NCI-H187 treated with DMSO at 0.1 percent for 48 hours (cell line): ENCODE measurements around the gene HAGH.
"Not testable (repeated sequence)": the region's sequence is repeated elsewhere in the genome, so short reads cannot be mapped to it uniquely, and the experiment has no call there.

Experiments
- DNase-seq: peaks from one replicate; lab custom pipeline; 2025; lab: John Stamatoyannopoulos, UW

Gene HAGH

DNA sequence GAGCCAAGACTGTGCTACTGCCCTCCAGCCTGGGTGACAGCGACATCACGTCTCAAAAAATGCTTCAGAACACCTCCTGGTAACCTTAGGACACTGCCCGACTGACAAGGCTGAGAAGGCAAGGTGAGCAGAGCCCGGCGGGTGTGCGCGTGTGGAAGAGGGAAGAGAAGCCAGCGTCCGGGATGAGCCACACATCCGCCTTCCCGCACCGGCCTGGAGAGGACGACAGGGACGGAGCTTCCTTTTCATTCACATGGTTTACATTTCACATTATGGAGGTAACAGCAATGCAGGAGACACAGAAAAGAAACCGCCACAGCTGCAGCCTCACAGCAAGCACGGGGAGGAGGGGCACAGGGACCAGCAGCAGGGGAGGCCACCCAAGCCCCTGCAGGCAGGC is 16.5 kb downstream of the HAGH start:
- DNase-seq, result no peak

GRCh38 chr16:1809281-1809801 is 17.3 kb downstream of the HAGH start:
- DNase-seq, result no peak

DNA sequence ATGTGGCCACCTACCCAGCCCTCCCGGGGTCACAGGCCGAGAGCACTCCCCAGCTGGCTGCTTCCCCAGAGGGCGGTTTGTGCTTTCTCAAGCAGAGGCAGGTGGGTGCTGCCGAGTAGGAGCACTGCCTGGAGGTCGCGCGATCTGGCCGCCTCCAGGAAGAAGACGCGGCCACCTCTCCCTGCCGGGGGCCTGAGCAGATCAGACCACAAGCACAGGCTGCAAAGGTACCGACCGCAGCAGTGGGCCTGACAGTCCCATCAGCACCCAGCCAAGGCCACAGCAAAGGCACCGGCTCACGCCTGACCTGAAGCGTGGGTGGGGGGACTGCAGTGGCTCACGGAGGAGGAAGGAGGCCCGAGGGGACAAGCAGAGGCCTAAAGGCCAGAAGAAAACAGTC is 17.9 kb downstream of the HAGH start:
- no peak for DNase-seq

GRCh38 chr16:1807626-1808025 is 19.0 kb downstream of the HAGH start:
- no peak for DNase-seq

DNA sequence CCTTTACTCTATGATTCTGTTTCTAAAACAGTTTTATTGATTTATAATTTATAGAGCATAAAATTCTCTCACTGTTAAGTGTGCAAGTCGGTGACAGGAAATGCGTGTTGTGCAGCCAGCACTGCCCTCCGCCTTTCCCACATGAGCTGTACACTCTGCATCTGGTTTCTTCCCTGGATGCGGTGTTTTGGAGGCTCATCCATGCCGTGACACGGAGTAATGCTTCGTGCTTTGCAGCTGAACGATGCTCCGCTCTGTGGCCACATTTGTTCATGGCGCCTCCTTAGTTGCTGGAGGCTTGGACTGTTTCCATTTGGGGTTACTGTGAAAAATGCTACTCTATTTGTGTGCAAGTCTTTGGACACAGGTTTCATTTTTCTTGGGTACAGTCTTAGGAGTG is 25.9 kb downstream of the HAGH start:
- DNase-seq, result no peak

DNA sequence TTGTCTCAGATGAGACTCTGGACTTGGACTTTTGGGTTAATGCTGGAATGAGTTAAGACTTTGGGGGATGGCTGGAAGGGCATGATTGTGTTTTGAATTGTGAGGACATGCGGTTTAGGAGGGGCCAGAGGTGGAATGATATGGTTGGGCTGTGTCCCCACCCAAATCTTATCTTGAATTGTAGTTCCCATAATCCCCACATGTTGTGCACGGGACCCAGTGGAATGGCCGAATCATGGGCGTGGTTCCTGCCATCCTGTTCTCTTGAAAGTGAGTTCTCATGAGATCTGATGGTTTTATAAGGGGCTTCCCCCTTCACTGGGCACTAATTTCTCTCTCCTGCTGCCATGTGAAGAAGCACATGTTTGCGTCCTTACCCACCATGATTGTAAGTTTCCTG is 27.4 kb downstream of the HAGH start:
- DNase-seq, result not testable (repeated sequence)

- no peak for DNase-seq
Observed at GRCh38 chr16:1794908-1795666, 31.5 kb downstream of the HAGH start.

DNA sequence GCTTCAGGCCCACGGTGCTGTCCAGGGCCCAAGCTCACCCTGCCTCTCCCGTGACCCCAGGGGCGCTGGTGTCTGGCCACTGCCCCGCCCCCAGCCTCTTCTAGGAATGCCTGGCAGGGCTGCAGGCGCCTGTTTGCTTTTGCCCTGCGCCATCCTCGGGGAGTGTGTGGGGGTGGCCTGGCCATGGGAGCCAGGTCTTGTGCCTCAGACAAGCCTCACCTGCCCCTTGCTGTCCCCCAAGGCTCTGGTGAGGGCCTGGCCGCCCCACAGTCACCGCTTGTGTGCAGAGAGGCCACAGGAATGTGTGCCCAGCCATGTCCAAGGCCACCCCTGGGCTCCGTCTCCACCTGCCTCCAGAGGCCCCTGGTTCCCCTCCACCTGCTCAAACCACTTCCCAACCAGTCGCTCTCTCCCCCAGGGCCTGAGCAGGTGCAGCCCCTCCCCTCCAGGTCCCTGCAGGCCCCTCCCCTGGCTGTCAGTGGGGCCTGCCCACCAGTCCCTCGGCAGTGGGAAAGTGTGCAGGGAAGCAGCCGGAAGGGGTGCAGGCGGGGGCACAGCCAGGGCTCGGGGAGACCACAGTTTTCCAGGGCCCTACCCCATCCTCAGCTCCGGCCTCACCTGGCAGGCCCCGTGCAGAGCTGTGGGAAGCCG is 32.3 kb downstream of the HAGH start:
- DNase-seq, result no peak

GRCh38 chr16:1793578-1794220 is 32.9 kb downstream of the HAGH start, which contains the start of gene IGFALS:
Gene IGFALS, minus strand, starts transcription at chr16:1793705. Its CDS starts 53 bp downstream, at chr16:1793652.
- DNase-seq, result no peak

- DNase-seq, result no peak
Observed at GRCh38 chr16:1792836-1793577, 33.6 kb downstream of the HAGH start.

DNA sequence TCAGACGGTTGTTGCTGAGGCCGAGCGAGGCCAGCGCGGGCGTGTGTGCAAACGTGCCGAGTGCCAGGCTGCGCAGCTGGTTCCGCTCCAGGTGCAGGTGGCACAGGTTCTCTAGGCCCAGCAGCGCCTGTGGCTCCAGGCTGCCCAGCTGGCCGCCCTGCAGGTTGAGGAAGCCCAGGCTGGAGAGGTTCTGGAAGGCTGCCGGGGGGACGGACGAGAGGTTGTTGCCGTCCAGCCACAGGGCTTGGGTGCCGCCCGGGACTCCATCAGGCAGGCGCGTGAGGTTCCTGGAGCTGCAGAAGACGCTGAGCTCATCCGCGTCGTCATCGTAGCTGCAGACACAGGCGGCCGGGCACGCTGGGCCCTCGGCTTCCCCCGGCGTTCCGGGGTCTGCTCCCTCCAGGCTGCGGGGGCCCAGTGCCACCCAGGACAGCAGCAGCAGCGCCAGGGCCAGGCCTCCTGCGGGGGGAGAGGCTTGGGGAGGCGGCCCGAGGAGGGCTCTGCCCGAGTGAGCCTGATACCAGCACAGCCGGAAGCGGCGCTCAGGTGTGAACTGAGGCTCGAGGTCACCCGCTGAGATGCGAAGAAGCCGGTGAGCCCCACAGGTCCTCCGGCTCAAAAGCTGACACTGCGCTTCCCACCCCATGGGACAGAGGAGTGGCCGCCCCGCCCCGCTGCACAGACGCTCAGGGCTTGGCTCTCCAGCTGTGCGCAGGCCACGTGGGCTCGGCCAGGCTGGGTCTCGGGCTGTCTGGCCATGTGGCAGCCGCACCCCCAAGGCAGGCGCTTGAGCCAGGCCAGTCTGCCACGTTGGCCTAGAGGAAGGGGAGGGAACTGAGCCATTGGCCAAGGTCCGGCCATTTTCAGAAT is 34.4 kb downstream of the HAGH start:
- no peak for DNase-seq

GRCh38 chr16:1791256-1791942 is 35.2 kb downstream of the HAGH start:
- no peak for DNase-seq

- DNase-seq, result no peak
Observed at GRCh38 chr16:1790611-1791255, 35.9 kb downstream of the HAGH start.

GRCh38 chr16:1790261-1790610 is 36.4 kb downstream of the HAGH start:
- DNase-seq, result no peak

DNA sequence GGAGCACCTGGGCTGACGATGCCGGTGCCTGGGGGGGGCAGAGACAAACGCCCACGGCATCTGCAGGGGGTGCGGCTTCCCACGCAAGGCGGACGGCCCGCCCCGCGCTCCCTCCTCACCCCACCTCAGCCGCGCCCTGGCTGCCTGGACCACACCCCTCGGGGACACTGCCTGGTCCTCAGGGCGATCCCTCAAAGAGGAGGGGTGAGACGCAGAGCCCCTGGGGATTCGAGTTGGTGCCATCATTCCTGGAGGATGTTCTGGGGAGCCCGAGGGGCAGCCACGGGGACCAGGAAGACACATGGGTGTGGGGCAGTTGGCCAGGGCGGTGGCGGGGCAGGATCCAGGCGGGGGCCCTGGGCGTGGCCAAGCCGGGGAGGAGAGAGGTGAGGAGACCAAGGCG is 37.0 kb downstream of the HAGH start:
- DNase-seq, result no peak

GRCh38 chr16:1788708-1789100 is 37.9 kb downstream of the HAGH start:
- DNase-seq, result no peak

DNA sequence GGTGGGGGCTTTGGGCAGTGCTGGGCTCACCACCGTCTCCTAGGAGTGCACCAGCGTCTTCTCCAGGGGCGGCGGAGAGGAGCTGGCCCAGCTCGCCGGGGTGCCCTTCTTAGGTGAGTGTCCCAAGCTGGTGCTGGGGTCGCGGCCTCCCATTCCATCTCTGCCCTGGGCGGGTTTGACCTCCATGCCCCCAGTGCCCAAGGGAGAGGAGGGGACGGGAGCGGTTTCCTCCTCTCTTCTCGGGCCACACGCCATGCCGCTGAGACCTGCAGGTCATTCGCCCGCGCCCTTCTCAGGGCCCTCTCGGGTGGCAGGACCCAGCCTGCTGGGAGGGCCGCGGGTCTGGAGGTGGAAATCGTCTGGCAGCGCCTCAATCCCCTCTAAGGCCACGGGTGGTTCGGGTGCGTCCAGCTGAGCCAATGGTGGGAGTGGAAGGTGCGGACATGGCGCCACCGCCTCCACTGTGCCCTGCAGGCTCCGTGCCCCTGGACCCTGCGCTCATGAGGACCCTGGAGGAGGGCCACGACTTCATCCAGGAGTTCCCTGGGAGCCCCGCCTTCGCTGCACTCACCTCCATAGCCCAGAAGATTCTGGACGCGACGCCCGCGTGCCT is 38.4 kb downstream of the HAGH start:
- DNase-seq, result no peak

DNA sequence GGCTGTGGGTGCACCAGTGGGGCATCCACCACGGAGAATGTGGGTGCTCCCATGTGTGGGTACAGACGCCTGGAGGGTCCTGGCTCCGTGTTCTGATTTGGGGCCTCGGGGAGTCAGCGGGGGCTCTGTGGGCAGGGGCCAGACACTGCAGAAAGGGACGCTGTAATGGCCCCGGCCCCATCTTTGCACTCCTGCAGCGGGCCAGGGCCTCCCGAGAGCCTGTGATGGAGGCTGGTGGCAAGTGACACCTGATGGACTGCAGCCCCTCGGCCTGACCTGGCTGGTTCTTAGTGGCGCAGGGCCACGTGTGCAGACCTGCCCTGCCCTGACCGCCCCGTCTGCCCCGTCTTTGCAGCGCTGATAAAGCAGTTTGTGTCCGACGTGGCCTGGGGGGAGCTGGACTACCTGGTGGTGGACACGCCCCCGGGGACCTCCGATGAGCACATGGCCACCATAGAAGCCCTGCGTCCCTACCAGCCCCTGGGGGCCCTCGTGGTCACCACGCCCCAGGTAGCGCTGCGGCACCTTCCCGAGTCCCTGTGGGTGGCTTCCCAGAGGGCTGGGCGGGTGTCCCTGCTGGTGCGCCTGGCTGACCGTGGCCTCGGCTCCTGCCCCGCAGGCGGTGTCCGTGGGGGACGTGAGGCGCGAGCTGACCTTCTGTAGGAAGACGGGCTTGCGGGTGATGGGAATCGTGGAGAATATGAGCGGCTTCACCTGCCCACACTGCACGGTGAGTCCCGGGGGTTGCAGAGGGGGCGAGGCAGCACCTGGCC is 39.1 kb downstream of the HAGH start:
- DNase-seq, result no peak

- no peak for DNase-seq
Observed at GRCh38 chr16:1787056-1787321, 39.6 kb downstream of the HAGH start.
